Transverse colon (tissue), 4 donors: ENCODE measurements around the gene CDYL.

Source experiments
- CTCF ChIP-seq, 5 experiments: fragments of 200-600 bp in 3 of 5; fragments of 450-650 bp in 2 of 5; sonication (generic) in 3 of 5; IDR thresholded peaks; 1 replicate in 2 of 5; 2 replicates in 3 of 5; pipeline ENCODE4 v1.5.1; 2016 to 2017; ENCODE audit warnings: antibody characterized with exemption in 5 of 5, inconsistent platforms in 3 of 5, mild to moderate bottlenecking in 2 of 5, moderate library complexity in 1 of 5
- EP300 ChIP-seq: sonication (generic); formaldehyde crosslinking; IDR thresholded peaks from one replicate; pipeline ENCODE4 v1.6.1; 2017; ENCODE audit warnings: antibody characterized with exemption, low read depth
- POLR2A ChIP-seq: fragments of 450-650 bp; IDR thresholded peaks from one replicate; pipeline ENCODE4 v1.6.1; 2016; ENCODE audit warnings: antibody characterized with exemption, mild to moderate bottlenecking, moderate library complexity
- POLR2AphosphoS5 ChIP-seq, 3 donors: sonication (generic); formaldehyde crosslinking; IDR thresholded peaks; one replicate each; pipeline ENCODE4 v1.6.1; 2016; ENCODE audit warnings: antibody characterized with exemption in 3 of 3

GRCh38 chr6:4964675-4965561 lies 188.7 kb downstream of the CDYL start:
- no peak for TF ChIP-seq POLR2A
- no peak for TF ChIP-seq CTCF (IDR thresholded peaks at IDR 0.05)
- no peak for TF ChIP-seq POLR2AphosphoS5 (IDR thresholded peaks at IDR 0.05)
- no peak for TF ChIP-seq EP300
